Measurements from ENCODE around the gene TMEM98.

TMEM98 gene

DNA sequence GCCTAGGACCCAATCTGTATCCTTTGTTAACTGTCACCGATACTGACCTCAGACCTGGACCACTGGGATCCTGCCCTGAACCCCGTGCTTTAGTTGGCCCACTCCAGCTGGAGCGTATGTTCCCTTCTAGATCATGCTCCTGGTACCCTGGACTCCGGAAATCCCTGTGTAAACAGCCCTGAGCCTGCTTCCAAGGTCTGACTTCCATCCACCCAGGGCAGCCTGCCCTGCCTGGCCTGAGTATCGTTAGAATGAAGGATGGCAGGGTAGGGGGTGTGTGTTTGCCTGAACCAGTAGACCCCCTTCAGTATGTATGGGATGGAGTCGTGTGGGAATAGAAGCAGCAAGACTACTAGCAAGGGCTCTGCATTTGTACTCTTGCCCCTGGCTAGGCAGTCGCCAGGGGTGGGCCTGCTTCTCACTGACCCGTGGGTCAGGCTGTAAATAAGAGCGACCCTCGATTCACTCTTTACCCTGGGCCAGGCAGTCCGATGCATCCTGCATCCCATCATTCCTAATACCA lies 691 bp upstream of the TMEM98 start:
- Histone ChIP-seq H4K20me1 (no peaks in the 10 kb centered on the region), H3K27me3 (peaks cover 33% of the 10 kb centered on the region), H3K9me3 (no peaks in the 10 kb centered on the region), H3K4me1 (peaks cover 23% of the 10 kb centered on the region), H3K27ac (0 out of 2 replicates have a peak overlapping the region, but pooled peaks have one; percentile 75), H3K4me3 (peak overlapping the region; percentile 74), H3K36me3 (no peaks in the 10 kb centered on the region), H3K4me2 (peak overlapping the region; percentile 88), H3K9ac (peak overlapping the region; percentile 77)
- no peak for TF ChIP-seq Cebpa-rat (IDR thresholded peaks at IDR 0.05)

DNA sequence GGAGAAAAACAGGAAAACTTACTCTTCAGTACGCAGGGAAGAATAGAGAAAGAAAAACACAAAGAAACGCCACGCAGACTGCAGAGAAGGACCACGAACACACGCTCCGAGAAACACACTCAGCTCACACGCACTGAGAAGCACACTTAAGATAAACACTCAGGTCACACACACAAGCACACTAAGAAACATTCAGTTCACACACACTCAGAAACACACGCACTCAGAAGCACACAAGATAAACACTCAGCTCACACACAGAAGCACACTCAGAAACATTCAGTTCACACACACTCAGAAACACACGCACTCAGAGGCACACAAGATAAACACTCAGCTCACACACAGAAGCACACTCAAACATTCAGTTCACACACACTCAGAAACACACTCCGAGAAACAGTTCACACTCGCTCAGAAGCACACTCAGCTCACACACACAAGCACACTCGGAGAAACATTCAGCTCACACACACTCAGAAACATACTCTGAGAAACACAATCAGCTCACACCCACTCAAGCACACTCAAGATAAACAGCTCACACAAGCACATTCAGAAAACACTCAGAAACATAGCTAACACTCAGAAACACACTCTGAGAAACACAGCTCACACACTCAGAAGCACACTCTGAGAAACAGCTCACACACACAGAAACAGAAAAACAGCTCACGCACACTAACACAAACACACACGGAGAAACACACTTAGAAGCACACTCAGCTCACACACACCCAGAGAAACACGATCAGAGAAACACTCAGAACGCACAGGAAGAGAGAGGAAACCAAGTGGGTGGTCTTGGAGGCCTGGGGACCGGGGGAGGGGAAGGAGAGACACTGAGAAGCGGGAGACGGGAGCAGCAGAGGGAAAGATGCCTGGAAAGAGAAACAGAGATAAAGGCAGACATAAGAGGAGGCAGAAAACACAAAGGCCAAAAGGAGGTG lies 908 bp downstream of the TMEM98 start:
- Histone ChIP-seq H3K4me2 (peak overlapping the region; percentile 88), H3K4me1 (peaks cover 23% of the 10 kb centered on the region), H4K20me1 (no peaks in the 10 kb centered on the region), H3K4me3 (peak overlapping the region; percentile 74), H3K9me3 (no peaks in the 10 kb centered on the region), H3K27ac (peak overlapping the region; percentile 75), H3K36me3 (peaks cover 14% of the 10 kb centered on the region), H3K27me3 (peaks cover 33% of the 10 kb centered on the region), H3K9ac (peak overlapping the region; percentile 77)
- no peak for TF ChIP-seq Cebpa-rat (IDR thresholded peaks at IDR 0.05)

DNA sequence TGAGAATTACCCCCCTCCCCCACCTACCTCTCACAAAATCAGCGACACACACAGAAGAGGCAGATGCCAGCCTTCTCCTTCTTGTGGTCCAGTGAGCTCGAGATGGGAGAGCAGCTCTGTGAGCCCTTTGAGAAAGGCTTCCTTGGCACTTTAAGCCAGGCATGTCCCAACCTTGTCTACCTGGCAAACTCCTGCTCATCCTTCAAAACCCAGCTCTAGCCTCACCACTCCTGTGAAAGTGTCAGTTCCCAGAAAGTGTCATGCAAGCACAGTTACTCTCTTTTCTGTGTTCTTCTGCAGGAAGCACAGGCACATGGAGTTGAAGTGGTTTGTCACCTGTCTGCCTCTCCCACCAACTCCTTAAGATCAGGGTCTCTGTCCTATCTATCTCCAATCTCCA lies 1.6 kb downstream of the TMEM98 start:
- peak overlapping the region; percentile 88 for H3K4me2 ChIP-seq
- H3K27me3 ChIP-seq = peaks cover 33% of the 10 kb centered on the region
- H3K4me3 ChIP-seq = no peak overlapping the region
- H3K36me3 ChIP-seq = peaks cover 22% of the 10 kb centered on the region
- H3K4me1 ChIP-seq = peaks cover 23% of the 10 kb centered on the region
- H4K20me1 ChIP-seq = no peaks in the 10 kb centered on the region
- no peak overlapping the region; the same call in 1 of the 2 replicates for H3K9ac ChIP-seq
- no peaks in the 10 kb centered on the region for H3K9me3 ChIP-seq
- H3K27ac ChIP-seq = no peak overlapping the region
- no peak for TF ChIP-seq Cebpa-rat (IDR thresholded peaks at IDR 0.05)

DNA sequence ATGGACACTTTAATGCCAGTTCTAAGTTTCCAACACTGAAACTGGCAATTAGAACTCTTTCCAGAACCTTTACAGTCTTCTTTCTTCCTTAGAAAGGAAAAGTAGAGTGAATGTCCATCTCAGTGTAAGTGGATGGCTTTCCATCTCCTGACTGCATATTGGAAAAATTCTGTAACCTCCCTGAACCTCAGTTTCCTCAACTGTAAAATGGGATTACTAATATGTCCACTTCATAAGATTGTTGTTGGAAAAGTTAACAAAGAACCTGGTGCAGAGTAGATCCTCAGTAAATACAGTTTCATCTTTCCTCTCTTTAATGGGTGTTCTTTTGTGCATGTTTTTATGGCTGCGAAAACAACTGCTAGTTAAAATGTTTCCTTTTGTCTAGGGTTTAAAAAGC lies 2.6 kb downstream of the TMEM98 start:
- H3K4me2 ChIP-seq = no peak overlapping the region
- H3K4me1 ChIP-seq = peaks cover 23% of the 10 kb centered on the region
- H3K9me3 ChIP-seq = no peaks in the 10 kb centered on the region
- no peak overlapping the region for H3K4me3 ChIP-seq
- H3K27me3 ChIP-seq = peaks cover 33% of the 10 kb centered on the region
- no peak overlapping the region for H3K9ac ChIP-seq
- H3K36me3 ChIP-seq = peaks cover 24% of the 10 kb centered on the region
- H3K27ac ChIP-seq = no peak overlapping the region
- no peak for TF ChIP-seq Cebpa-rat (IDR thresholded peaks at IDR 0.05)
- no peaks in the 10 kb centered on the region for H4K20me1 ChIP-seq

DNA sequence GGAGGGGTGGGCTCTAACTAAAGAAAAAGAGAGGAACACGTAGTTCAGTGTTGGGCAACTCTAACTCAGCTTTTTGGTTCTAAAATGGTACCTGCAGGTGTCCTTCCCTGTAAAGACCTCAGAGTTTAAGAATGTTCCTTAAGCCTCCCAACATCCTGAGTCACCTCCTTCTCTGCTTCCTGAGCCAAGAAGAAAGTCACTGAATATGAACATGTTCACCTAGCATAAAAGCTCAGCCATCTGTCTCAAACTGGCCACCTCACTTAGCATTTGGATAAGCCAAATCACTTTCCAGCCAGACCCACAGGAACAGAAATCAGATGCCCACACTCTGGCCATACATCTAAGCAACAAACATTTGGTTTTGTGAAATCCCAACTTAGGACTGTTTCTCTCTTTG lies 3.7 kb downstream of the TMEM98 start:
- Histone ChIP-seq H4K20me1 (no peaks in the 10 kb centered on the region), H3K9me3 (no peaks in the 10 kb centered on the region), H3K4me2 (no peak overlapping the region), H3K27ac (no peak overlapping the region), H3K27me3 (peaks cover 28% of the 10 kb centered on the region), H3K9ac (no peak overlapping the region), H3K36me3 (peaks cover 34% of the 10 kb centered on the region), H3K4me3 (no peak overlapping the region), H3K4me1 (peaks cover 26% of the 10 kb centered on the region)
- no peak for TF ChIP-seq Cebpa-rat (IDR thresholded peaks at IDR 0.05)

DNA sequence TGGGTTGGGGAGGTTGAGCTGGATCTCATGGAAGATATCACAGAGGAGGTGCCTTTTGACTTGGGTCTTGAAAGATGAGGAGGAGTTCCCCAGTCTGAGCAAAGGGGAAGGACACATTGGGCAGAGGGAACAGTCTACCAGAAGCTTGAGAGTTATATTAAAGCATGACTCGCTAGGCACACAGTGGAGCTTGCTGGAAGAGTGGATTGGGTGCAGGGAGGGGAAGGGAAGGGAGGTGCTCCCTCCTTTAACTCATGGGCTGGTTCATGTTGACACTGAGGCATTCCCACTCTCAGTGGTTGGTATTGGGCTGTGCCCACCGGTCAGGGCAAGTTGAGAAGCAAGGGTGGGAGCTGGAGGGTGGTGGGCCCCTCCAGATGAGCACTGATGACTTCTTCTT lies 5.9 kb downstream of the TMEM98 start:
- Histone ChIP-seq H3K4me3 (no peak overlapping the region), H3K27ac (no peak overlapping the region), H3K4me2 (no peak overlapping the region), H3K36me3 (peaks cover 47% of the 10 kb centered on the region), H3K9ac (no peak overlapping the region), H3K9me3 (no peaks in the 10 kb centered on the region), H3K27me3 (peaks cover 8% of the 10 kb centered on the region), H3K4me1 (peaks cover 17% of the 10 kb centered on the region), H4K20me1 (no peaks in the 10 kb centered on the region)
- TF ChIP-seq Cebpa-rat (IDR thresholded peaks at IDR 0.05) = no peak

DNA sequence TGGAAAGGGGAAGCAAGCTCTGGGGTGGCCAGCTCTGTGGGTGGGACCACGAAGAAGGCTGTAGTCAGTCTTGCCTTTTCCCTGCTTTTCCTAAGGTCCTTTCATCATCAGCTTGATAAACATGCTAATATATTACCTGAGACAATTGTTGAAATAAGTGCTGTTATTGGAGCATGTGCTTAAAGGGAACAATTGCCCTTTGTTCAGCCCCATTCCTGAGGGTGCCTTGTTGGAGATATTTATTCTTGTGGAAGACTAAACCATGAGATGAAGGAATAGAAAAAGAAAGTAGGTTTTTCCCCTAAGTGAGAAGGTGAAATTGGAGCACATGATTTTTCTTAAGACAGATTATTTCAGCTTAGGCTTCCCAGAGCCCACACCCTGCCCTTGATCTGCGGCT lies 7.8 kb downstream of the TMEM98 start:
- no peak for TF ChIP-seq Cebpa-rat (IDR thresholded peaks at IDR 0.05)
- Histone ChIP-seq H3K36me3 (peaks cover 63% of the 10 kb centered on the region), H3K4me2 (no peak overlapping the region), H3K9ac (no peak overlapping the region), H3K9me3 (no peaks in the 10 kb centered on the region), H3K27me3 (no peaks in the 10 kb centered on the region), H3K27ac (no peak overlapping the region), H3K4me1 (peaks cover 9% of the 10 kb centered on the region; the same call in 1 of the 2 replicates), H4K20me1 (no peaks in the 10 kb centered on the region), H3K4me3 (no peak overlapping the region)

DNA sequence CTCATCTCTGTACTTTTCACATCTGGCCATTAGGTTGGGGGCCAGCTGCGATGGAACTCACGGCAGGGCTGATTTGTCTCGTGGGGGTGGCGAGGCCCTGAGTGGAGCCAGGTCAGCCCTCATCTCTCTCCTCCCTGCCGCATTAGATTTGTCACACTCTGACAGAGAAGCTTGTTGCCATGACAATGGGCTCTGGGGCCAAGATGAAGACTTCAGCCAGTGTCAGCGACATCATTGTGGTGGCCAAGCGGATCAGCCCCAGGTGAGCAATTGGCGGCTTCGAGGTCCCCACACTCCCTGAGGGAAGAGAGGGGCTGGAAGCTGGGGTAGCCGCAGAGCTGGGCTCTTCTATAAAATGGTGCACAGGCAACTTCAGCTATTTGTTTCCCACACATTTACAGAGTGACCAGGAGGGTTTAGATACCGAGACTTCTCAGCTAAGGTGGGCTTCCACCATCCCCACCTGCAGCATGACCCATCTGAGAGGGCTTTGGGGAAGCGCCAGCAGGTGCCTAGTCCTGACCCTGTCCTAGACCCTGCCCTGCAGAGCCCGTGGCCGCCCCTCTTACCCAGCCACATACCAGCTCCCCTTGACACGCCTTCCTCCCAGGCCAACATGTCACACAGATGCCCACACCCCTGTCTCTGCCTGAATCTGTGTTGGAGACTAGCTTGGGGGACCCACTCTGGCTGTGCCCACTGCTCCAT lies 8.4 kb downstream of the TMEM98 start:
- no peak overlapping the region for H3K27ac ChIP-seq
- H3K4me2 ChIP-seq = peak overlapping the region; percentile 25; the same call in 1 of the 2 replicates
- H3K9me3 ChIP-seq = no peaks in the 10 kb centered on the region
- no peak overlapping the region for H3K9ac ChIP-seq
- no peak for TF ChIP-seq Cebpa-rat (IDR thresholded peaks at IDR 0.05)
- H3K4me1 ChIP-seq = peaks cover 9% of the 10 kb centered on the region; the same call in 1 of the 2 replicates
- H3K27me3 ChIP-seq = no peaks in the 10 kb centered on the region
- H3K4me3 ChIP-seq = no peak overlapping the region
- no peaks in the 10 kb centered on the region for H4K20me1 ChIP-seq
- H3K36me3 ChIP-seq = peaks cover 69% of the 10 kb centered on the region

DNA sequence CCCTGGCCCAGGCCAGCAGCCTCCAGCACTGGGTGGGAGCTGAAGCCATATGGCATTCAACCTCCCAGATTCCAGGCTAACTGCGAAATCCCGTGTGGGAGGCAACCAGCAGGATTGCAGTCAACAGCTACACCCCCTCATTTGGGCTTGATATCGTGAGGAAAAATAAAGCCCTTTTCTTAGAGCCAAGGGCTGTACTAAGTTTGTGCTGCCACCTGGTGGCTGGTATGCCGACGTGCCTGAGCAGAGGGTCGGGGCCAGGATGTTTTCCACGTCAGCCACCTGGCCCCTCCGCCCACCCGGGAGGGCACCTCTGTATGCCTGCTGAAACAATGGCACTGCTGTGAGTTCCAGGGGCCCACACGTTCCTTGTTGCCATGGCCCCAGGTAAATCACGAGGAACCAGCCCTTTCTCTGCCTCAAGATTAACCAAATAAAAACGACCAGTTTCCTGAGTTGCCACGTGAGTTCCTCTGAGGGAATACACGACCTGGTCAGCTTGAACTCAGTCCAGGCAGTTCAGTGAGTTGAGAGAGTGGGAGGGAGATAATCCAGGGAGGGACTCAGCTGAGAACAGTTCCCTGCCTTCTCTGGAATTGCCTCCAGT lies 9.0 kb downstream of the TMEM98 start:
- H3K9me3 ChIP-seq = no peaks in the 10 kb centered on the region
- H3K27me3 ChIP-seq = no peaks in the 10 kb centered on the region
- peaks cover 74% of the 10 kb centered on the region for H3K36me3 ChIP-seq
- no peak overlapping the region for H3K4me3 ChIP-seq
- TF ChIP-seq Cebpa-rat (IDR thresholded peaks at IDR 0.05) = no peak
- H3K27ac ChIP-seq = 0 out of 2 replicates have a peak overlapping the region, but pooled peaks have one; percentile 2
- H4K20me1 ChIP-seq = no peaks in the 10 kb centered on the region
- peaks cover 9% of the 10 kb centered on the region; the same call in 1 of the 2 replicates for H3K4me1 ChIP-seq
- no peak overlapping the region for H3K9ac ChIP-seq
- H3K4me2 ChIP-seq = peak overlapping the region; percentile 25

All from BLaER1 (cell line).